Measurements from ENCODE around the gene MFNG. TPM values are rescaled to one million over a fixed set of nuclear protein-coding genes. Genes with fewer than 3 reads are reported as not detected.
A peak's percentile ranks its signal among the peaks of the same experiment; 100 is the strongest.

MFNG gene
- total RNA-seq, 1 donor from 2014 or later = 4.3 TPM

GRCh38 chr22:37492428-37493344 is 6.5 kb upstream of the MFNG start:
- peak; percentile 21 for ATAC-seq

GRCh38 chr22:37491559-37492427 is 5.6 kb upstream of the MFNG start:
- no peak for ATAC-seq

DNA sequence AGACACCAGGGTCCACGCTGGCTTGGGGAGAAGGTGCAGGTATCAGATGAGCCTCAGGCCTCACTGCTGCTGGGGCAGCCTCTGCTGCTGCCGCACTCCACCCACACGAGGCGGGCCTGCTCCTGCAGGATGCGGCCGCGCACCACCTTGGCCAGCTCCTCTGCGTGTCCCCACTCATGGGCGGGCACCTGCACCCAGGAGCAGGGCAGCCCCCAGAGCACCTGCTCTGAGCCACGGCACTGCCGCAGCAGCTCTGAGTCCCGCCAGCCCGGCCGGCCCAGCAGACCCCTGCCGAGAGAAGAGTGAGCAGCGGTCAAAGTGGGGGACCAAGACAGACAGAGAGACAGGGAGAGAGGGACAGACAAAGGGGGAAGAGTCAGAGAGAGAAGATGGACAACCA is 4.9 kb upstream of the MFNG start:
- ATAC-seq = no peak

GRCh38 chr22:37489983-37490382 is 3.8 kb upstream of the MFNG start:
- ATAC-seq = no peak

GRCh38 chr22:37488337-37489135 is 2.4 kb upstream of the MFNG start:
- ATAC-seq = no peak

DNA sequence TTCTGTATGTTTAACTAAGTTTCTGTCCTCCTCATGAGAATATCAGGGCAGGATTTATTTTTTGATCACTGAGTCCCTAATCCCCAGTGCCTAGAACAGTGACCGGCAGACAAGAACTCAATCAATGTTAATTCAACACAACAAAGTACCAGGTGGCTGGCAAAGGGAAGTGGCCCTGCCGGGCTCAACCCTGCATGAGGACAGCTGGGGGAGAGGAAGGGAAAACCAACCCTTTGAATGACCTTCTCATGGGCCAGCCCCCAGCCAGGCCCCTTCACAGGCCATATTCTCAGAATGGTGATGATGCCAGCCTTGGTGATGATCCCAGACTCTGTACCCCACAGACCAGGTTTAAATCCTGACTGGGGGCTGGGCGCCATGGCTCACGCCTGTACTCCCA is 1.4 kb upstream of the MFNG start:
- ATAC-seq = no peak

DNA sequence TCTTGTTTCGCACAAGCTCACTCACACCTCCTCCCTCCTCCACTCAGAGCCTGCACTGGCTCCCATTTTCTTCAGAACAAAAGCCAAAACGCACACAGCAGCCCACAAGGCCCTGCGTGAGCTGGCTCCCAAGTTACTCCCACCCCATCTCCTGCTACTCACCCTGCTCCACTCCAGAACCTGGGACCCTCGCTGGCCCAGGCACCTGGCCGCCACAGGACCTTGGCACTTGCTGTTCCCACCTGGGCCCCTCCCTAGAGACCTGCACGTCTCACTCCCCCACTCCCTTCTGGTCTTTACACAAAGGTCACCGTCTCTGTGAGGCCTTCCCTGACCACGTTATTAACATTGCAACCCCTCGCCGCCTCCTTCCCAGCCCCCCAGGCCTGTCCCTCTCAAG is 945 bp upstream of the MFNG start:
- ATAC-seq = no peak

DNA sequence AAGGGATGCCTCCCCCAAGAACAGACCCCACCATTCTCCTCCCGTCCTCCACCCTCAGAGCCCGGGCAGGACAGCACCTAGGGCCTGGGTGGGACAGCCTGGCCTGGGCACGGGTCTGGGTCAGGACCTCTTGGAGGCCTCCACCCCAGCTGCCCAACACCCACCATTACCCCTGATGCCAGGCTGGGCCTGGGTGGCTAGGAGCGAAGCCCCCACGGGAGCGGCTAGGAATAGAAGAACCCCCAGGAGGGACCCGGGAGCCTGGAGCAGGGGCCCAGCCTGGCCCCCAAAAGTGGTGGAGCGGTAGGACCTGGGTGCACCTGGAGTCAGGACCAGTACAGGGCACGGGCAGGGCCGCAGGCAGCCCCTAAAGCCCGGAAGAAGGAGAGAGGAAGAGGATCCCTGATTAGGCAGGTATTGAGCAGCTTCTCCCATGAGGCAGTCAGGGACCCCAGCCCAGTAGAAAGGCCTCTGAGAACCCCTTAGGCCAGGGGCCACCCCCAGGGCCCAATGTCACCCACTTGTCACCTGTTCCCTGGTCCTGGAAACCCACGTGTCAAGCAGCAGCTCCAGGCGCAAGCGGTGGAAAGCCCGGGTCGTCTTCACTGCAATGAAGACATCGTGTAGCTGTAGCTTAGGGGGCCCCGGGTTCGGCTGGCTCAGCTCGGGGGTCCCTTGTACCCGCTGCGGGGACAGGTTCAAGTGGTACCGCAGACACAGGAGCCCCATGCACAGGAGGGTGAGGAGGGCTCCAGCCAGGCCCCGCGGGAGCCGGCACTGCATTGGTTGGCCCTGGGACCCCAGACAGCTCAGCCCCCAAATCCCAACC is 575 bp downstream of the MFNG start:
- peak; percentile 6 for ATAC-seq

- ATAC-seq = peak; percentile 48
These were observed 1.4 kb downstream of the MFNG start for GRCh38 chr22:37484480-37485394.

DNA sequence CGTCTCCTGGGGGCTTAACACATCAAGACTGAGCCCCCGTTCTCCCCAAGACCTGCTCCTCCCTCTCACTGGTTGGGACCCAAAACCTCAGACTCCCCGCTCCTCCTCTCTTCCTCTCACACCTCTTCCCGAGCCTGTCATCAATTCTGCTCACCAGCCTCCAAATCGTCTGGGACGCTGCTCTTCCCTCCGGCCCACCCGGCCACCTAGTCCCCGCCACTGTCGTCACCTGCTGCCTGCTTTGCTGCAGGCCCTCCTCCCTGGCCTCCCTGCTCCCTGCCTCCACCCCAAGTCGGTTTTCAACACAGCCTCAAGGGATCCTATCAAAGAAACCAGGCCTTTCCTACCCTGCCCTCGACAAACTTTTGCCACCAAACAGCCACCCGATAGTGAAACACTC is 3.1 kb downstream of the MFNG start:
- ATAC-seq = no peak

- ATAC-seq = no peak
These were observed 3.9 kb downstream of the MFNG start for GRCh38 chr22:37482244-37482643.

- ATAC-seq = no peak
These were observed 4.8 kb downstream of the MFNG start for GRCh38 chr22:37481347-37481907.

DNA sequence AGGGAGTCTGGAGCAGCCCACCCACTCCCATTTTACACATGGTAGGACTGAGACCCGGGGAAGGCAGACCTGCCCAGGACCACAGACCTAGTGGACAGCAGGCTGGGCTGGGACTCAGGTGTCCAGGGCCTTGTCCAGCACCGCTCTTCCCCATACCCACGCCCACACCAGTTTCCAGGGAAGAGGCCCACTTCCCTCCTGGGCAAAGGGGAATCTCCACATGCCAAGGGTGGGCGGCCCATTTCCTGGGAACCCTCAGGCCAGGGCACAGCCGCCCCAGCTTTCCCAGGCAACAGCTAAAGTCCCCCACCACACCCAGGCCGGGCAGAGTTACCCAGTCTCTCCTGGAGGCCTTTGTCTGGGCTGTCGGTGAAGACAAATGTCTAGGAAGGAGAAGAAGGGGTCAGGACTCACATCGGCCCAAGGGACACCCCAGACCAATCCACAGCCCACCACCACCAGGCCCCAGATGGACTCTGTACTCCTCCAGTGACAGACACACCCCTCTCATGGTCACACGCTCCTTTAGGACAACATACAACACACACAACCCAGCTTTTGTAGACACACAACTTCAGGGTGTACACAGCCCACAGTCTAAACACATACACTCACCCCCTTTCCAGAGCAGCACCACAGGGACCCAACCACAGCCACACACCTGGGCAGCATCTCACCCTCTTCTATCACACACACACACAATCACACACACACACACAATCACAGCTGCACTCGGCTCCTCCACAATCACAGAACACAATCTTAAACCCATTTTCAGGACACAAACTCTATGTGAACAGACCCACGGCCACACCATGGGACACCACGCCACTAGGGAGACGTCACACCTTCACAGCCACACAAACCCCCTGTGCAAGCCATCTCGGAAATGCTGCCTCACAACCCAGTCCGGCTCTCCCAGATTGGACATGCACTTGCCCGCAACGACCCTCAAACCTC is 5.5 kb downstream of the MFNG start:
- no peak for ATAC-seq

DNA sequence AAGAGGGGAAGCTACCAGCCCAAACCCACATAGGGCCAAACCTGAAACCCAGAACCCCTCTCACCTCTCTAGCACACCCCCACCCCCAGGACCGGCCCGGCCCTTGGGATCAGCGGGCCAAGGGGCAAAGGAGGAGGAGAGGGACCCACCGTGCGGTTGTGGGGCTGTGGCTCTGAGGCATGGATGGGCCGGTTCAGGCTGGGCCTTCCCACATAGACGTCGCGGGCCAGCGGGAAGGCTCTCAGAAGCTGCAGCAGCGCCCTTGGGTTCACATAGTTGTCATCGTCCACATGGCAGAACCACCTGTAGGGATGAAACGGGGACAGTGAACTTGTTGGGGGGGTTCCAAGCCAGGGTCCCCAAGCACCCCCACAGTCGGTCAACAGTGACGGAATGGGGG is 7.0 kb downstream of the MFNG start:
- ATAC-seq = no peak

- ATAC-seq = no peak
These were observed 9.5 kb downstream of the MFNG start for GRCh38 chr22:37476389-37477329.

- no peak for ATAC-seq
These were observed 11.6 kb downstream of the MFNG start for GRCh38 chr22:37474447-37475090.

DNA sequence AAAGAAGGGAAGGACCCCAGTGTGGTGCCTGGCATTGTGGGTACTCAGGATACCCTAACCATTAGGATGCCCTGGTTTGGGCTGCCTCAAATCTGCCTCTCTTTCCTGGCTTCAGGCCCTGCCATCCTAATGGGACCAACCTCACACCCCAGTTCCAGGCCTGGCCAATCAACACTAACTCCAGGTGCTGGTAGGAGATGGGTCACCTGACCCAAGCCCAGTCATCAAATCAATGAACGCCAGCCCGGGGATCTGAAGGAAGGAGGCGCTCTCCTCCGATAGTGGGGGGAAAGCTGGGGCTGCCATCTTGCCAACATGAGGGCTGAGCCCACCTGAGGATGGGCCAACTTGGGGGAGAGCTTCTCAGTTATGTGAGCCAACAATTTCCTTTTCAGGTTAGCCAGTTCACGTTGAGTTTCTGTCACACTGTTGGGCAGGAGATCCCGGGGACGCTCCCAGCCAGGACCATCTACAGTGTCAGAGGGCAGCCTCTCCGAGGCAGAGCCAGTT is 12.7 kb downstream of the MFNG start:
- ATAC-seq = no peak

Data from esophagus mucosa (tissue), 1 donor.